ENCODE measurements around the gene LRRC63.

DNA sequence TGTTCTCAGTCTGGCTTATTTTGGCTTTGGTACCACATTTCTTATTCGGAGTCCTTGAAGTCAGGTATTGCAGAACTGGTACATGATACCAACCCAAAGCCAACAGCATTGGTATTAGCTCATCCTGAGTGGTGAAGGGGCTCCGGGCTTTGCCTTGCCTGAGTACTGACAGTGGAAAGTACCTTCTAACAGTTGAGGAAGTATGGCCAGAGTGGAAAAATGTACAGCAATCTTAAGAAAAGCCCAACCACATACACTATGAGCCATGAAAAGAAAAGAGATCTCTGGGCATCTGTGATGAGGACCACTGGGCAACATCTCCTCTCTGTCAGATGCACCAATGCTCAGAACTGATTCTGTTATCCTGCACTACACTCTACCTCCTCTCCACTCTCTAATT is 38.1 kb upstream of the LRRC63 start:
- no peak for TF ChIP-seq BHLHE40 (IDR thresholded peaks at IDR 0.05; ENCODE audit: low read depth, low read length)
- TF ChIP-seq RFX5 (IDR thresholded peaks at IDR 0.05; ENCODE audit: low read depth, low read length) = no peak
- TF ChIP-seq, protein P1, sequence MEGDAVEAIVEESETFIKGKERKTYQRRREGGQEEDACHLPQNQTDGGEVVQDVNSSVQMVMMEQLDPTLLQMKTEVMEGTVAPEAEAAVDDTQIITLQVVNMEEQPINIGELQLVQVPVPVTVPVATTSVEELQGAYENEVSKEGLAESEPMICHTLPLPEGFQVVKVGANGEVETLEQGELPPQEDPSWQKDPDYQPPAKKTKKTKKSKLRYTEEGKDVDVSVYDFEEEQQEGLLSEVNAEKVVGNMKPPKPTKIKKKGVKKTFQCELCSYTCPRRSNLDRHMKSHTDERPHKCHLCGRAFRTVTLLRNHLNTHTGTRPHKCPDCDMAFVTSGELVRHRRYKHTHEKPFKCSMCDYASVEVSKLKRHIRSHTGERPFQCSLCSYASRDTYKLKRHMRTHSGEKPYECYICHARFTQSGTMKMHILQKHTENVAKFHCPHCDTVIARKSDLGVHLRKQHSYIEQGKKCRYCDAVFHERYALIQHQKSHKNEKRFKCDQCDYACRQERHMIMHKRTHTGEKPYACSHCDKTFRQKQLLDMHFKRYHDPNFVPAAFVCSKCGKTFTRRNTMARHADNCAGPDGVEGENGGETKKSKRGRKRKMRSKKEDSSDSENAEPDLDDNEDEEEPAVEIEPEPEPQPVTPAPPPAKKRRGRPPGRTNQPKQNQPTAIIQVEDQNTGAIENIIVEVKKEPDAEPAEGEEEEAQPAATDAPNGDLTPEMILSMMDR (conservative IDR thresholded peaks at IDR 0.05; ENCODE audit: low read depth, low read length) = no peak
- no peak for TF ChIP-seq POLR2A (IDR thresholded peaks at IDR 0.05; ENCODE audit: low read depth, low read length)
- TF ChIP-seq MXI1 (IDR thresholded peaks at IDR 0.05; ENCODE audit: borderline replicate concordance, low read depth, low read length) = no peak
- TF ChIP-seq RAD21 (IDR thresholded peaks at IDR 0.05; ENCODE audit: low read length) = no peak
- TF ChIP-seq RCOR1 (IDR thresholded peaks at IDR 0.05; ENCODE audit: insufficient replicate concordance, low read length) = no peak
- TF ChIP-seq, protein P2, sequence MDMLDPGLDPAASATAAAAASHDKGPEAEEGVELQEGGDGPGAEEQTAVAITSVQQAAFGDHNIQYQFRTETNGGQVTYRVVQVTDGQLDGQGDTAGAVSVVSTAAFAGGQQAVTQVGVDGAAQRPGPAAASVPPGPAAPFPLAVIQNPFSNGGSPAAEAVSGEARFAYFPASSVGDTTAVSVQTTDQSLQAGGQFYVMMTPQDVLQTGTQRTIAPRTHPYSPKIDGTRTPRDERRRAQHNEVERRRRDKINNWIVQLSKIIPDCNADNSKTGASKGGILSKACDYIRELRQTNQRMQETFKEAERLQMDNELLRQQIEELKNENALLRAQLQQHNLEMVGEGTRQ (IDR thresholded peaks at IDR 0.05; ENCODE audit: low read depth, low read length) = no peak
- no peak for TF ChIP-seq CEBPB (IDR thresholded peaks at IDR 0.05; ENCODE audit: low read depth, low read length)
- no peak for TF ChIP-seq CHD1 (IDR thresholded peaks at IDR 0.05; ENCODE audit: low read depth, low read length)
- TF ChIP-seq SMC3 (IDR thresholded peaks at IDR 0.05; ENCODE audit: low read depth, low read length) = no peak
- no peak for TF ChIP-seq FOS (IDR thresholded peaks at IDR 0.05; ENCODE audit: low read depth, low read length)
- TF ChIP-seq MAZ (IDR thresholded peaks at IDR 0.05; ENCODE audit: borderline replicate concordance, low read depth, low read length) = no peak
